HUDEP-2 (cell line): Measurements from ENCODE around the gene APC.

ENCODE experiments used
- DNase-seq, 76 experiments: peaks; one replicate each; lab custom pipeline; 2025; ENCODE audit not compliant: unreplicated experiment in 76 of 76; lab: John Stamatoyannopoulos, UW

APC gene

DNA sequence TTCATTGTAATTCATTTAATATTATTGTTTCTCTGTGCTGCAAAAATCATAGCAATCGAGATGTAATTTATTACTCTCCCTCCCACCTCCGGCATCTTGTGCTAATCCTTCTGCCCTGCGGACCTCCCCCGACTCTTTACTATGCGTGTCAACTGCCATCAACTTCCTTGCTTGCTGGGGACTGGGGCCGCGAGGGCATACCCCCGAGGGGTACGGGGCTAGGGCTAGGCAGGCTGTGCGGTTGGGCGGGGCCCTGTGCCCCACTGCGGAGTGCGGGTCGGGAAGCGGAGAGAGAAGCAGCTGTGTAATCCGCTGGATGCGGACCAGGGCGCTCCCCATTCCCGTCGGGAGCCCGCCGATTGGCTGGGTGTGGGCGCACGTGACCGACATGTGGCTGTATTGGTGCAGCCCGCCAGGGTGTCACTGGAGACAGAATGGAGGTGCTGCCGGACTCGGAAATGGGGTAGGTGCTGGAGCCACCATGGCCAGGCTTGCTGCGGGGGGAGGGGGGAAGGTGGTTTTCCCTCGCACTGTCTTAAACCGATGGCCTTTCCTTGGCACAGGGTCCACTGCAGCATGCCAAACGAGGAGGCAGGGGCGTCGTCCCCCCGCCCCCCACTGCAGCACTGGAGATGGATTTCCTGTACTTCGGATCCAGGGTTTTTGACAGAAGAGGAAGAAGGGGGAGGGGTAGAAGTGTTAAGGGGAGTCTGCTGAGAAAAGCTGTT is at the start of gene APC:
Gene APC, plus strand, starts transcription at position 423 of the 728 bp plus-strand sequence. CDS start 17,006 bp downstream, outside the sequence.
- peak in 75 of 76 experiments; percentile 20 to 94 (median 86) for DNase-seq

DNA sequence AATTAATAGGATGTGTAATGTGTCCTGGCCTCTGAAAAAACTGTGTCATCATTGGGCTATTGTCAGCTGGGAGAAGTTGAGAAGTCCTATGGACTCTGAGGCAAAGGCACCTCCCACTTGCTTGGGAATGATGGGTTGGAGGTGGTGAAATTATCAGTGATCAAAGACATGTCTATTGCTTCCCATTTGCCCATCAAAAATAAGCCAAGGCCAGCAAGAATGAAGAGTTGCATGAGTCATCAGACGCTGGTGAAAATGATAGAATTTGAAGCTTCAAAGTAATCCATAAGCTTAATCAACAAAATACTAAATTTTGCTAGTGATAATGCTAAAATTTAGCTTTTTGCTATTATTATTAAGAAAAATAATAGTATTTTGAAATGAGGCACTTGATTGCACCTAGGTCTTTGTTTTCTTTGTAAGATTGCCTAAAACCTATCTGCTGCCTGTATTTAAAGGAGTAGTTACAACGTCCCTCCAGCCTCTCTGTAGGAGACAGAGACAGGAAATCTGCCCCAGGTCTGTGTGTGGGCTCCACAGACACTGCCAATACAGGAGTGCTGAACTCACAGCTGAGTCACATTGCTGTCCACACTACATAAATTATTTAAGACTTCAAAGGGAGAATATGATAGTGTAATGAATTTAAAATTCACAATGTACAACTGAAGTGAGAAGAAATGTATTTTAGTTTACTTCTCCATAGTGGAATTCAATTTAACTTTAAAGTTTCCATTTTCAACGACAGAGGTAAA is 48.4 kb upstream of the APC start:
- no peak for DNase-seq

DNA sequence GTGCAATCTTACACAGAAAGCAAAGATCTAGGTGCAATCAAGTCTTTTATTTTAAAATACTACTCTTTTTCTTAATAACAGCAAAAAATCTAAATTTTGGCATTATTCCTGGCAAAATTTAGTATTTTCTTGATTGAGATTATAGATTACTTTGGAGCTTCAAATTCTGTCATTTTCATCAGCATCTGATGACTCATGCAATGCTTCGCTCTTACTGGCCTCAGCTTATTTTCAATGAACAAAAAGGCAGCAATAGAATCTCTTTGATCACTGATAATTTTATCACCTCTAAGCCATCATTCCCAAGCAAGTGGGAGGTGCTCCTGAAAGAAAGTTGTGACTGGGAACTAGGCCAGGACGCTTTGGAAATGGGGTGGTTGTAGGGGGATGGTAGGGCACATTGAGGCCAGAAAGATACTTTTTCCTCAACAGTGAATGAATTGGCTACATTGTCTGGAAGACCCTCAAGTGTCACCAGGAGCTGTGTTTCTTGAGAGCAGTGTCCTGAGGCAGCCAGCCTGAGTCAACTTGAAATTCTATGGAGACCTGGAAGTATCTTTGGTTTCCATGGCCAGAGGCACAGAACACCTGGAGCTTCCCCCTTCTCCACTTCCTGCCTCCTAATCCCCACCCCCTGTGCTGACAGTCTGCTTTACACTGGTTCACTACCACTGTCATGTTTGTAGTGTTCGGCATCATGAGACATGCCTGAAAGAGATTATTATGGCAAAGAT is 46.9 kb upstream of the APC start:
- no peak for DNase-seq

DNA sequence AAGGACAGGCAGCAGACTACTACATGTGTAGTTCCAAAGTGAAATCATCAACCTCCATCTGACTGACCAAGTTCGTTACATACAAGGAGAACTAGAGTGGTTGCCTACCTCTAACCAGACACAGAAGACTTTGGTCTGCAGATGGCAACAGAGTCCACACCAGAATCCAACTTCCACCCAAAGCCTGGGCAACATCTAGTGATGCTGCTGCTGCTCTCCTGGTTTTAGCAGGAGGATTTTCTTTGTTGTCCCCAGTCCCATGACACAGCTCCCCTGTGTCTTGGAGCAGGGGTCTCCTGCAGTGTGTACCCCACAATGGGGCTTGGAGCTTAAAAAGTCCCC is 46.4 kb upstream of the APC start:
- DNase-seq: peak in 6 of 76 experiments; percentile 1 to 22 (median 16)

DNA sequence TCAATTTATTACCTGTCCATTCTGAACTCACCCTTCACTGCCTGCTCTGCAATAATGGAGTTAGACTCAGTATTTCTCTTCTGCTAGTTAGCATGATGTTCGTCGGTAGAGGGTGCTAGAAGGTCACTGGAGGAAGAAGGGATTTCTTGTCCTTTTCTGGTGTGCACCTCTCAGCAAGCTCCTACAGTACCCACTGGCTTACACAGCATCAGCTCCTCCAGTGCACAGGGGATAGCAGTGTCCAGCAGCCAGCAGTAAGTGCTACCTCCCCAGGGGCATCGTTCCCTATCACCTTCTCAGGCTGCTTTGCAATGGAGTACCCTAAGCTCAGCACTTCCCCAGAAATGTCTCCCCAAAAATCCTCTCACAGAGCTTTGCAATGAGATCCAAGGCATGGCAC is 45.9 kb upstream of the APC start:
- peak in 42 of 76 experiments; percentile 5 to 82 (median 38) for DNase-seq

DNA sequence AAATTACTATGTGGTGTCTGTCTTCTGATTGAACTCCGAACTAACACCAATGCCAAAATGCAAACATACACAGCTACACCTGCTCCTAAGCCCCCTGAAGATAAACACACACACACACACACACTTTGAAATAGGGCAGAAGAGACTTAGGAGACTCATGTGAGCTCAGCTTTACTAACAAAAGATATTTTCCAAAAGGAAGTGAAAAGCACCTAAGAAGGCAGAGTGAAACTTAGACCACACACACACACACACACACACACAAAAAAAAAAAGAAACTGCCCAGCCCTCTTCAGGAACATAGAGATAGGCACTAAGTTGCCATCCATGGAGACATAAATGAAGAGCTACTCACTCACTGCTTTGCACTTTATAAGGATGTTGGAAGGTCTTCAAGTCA is 45.2 kb upstream of the APC start:
- no peak for DNase-seq

DNA sequence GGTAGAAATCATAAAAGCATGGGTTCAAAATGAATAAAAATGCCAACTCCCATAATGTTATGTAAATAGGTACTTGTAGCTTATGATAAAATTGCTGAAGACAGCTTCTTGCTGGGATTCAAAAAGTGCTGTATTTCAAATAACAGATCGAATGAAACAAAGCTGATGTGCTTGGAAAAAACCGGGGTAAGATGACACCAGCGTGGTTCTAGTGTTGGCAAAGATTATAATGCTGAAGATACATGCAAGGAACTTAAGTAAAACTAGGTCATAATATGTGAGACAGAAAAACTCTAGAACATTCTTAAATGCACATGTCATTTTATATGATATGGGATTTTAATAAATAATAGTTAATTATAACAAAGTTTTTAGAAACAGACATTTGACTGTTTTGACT is 44.4 kb upstream of the APC start:
- DNase-seq: no peak

DNA sequence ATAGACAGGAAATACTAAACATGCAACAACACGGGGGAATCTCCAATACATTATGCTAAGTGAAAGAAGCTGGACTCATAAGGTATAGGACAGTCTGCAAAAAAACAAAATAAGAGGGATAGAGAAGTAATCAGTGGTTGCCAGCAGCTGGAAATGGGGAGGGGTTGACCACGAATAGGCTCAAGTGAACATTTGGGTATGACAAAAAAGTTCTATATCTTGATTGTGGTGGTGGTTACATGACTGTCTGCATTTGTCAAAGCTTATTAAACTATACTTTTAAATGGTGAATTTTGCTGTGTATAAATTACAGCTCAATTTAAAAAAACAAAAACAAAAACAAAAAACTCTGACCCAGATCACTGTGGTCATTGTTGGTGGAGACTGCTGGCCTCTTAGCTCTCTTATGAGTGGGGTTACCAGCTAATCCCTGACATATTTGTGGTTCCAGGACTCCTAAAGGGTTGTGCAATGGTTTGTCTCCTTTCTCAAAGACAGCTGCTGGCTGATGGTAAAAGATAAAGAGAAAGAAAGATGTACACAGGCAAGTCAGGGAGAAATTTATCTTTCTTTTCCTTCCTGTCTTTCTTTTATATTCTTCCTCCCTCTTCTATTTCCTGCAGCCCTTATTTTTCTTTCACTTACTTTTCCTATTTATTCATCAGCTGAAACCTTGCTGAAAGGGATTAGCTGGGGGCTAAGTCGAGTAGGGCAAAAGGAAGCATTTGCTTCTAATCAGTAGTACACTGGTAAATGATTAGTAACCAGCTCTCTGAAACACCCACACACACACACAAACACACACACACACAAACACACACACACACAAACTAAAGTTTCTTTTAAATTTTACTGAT is 42.6 kb upstream of the APC start:
- DNase-seq: peak in 38 of 76 experiments; percentile 6 to 72 (median 29)

DNA sequence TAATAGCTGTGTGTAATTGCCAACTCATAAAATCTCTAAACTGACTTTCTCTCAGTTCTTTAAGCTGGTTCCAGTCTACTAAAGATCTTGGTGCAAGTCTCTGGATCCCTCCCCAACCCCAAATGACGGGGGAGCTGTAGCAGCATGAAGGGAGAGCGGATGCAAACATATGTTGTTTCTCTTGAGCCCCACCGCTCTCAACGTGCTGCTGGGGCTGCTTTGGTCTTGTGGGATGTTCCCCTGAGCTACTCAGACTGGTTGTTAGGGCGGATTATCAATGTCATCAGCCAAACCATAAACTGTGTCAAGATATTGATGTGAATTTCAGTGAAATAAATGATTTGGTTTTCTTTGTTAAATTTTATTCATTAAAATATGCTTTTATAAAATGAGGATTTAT is 40.9 kb upstream of the APC start:
- no peak for DNase-seq

DNA sequence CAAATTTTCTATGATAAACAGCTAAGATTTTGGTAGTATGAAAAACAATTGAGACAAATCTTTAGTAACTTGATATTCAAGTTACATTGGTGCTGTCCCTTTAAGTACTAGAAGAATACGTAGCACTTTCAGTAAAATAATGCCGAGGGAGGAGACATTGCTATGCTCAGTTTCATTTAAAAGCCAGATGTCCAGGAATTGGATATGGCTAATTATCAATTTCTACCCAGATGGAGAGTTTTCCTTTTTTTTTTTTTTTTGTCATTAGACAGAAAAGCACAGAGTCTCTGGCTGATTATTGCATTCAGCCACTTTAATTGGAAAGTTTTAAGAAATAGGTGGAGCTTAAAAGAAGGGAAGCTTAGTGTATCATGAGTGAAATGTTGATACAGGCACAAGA is 40.4 kb upstream of the APC start:
- no peak for DNase-seq

DNA sequence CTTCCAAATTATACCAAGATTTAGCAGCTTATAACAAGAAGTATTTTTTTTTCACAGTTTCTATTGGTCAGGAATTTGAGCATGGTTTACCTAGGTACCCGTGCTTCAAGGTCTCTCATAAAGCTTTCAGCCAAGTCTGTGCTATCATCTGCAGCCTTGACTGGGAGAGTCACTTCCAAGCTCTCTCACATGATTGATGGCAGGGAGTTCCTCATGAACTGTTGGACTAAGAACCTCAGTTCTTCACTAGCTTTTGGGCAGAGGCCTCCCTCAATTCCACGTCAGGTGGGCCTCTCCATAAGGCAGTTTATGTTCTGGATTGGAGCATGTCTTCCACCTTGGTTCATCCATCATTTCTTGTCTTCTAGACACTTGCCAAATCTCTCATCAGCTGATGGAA is 39.9 kb upstream of the APC start:
- no peak for DNase-seq

DNA sequence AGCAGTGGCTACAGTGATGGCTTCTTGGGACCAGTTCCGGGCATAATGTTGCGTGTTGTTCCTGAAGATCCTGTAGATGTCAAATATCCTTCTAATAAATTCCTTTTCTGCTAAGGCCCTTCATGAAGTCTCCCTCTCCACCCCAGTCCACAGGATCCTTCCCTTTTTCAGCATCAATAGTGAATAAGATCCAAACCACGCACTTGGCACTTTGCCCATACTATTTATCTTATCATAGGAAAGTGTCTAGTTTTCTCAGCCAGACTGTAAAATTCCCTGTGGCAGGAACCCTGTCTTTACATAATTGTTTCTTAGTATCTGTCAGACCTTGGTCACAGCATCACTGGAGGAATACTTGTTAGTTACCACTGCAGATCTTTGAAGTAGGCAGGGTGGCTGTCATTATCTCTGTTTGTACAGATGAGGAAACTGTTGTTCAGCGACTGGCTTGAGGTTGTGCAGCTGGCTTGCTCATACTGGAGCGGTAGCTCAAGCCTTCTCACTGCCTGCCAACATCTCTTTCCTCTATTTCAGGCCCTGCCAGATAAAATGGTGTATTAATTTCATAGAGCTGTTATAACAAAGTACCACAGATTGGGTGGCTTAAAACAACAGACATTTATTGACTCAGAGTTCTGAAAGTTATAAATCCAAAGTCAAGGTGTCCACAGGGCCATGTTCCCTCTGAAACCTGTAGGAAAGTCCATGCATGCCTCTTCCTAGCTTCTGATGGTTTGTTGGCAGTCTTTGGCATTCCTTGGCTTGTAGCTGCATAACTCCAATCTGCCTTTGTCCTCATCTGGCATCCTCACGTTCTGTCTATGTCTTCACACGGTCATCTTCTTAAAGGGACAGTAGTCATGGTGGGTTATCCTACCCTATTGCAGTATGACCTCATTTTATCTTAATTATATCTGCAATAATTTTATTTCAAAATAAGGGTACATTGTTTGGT is 33.5 kb upstream of the APC start:
- DNase-seq: peak in 55 of 76 experiments; percentile 4 to 75 (median 39)

DNA sequence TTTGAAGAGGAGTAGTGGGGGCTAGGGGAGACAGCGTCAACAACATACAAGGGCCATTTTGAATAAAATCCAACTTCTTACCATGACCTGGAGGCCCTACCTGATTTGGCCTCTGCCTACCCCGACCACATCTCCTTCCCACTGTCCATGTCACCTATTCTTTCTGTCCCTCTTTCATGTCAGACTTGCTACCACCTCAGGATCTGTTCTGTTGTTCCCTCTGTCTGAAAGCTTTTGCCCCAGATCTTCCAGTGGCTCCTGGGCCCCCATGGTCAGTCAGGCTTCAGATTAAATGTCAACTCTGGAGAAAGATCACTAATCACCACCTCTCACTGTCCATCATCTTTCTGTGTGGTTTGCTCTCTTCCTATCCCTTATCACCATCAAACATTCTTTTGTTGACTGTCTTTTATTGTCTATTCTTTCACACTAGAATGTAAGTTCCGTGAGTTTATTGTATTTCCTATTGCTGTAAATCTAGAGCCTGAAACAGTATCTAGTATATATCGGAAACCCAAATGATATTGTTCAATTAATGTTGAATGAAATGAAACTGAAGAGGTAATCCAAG is 31.2 kb upstream of the APC start:
- no peak for DNase-seq

DNA sequence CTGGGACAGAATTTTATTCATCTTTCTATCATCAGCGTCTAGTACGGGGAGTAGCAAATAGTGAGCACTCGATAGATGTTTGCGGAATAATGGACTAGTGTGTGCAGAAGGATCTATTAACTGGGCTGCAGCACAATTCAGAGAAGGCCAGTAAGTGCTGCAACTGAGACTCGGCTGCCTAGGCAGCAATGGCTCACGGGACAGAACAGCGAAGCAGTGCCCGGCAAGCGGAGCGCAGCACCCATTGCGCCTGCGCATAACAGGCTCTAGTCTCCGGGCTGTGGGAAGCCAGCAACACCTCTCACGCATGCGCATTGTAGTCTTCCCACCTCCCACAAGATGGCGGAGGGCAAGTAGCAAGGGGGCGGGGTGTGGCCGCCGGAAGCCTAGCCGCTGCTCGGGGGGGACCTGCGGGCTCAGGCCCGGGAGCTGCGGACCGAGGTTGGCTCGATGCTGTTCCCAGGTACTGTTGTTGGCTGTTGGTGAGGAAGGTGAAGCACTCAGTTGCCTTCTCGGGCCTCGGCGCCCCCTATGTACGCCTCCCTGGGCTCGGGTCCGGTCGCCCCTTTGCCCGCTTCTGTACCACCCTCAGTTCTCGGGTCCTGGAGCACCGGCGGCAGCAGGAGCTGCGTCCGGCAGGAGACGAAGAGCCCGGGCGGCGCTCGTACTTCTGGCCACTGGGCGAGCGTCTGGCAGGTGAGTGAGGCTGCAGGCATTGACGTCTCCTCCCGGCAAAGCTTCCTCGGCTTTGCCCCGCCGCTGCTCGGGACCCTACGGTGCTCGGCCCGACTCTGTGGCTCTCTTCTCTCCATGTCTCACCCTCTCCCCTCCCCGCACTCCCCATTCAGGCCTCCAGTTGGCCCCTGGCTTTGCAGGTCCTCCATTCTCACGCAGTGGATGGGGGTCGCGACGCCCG is 30.2 kb upstream of the APC start:
- peak in 75 of 76 experiments; percentile 41 to 98 (median 94) for DNase-seq

DNA sequence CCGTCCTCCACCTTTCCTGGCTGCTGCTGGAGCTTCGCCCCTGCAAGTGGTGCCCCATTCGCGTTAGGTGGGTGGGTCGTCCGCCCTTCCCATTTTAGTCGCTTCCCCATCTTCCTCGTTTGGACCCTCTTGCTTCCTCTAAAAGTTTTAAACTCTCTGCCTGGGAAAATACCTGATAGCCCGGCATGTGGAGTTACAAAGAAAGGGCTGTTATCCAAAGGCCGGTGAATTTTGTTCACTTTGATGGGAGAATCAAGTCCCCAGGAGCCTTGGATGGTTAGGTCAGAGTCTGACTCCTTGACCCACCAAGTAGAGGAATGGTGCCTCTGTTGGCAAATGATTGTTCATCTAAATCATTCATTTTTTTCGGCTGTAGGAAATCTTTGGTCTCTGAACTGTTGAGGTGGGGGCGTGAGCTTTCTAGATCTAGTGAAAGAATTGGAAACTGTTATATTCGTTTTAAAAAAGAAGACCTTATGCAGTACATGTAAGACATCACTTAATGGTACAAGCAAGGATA is 29.5 kb upstream of the APC start:
- DNase-seq: no peak

DNA sequence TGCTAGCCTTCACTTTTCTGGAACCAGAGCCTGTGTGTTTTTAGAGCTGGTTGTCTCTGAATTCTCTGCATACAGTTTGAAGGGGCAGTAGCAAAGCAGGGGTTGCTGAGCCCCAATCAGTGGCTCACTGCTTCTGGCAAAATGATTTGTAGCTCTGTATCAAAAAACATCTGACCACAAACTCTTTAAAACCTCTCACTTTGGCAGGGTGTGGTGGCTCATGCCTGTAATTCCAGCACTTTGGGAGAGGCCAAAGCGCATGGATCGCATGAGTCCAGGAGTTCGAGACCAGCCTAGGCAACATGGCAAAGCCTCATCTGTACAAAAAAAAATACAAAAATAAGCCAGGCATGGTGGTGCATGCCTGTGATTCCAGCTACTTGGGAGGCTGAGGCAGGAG is 28.3 kb upstream of the APC start:
- DNase-seq: no peak

DNA sequence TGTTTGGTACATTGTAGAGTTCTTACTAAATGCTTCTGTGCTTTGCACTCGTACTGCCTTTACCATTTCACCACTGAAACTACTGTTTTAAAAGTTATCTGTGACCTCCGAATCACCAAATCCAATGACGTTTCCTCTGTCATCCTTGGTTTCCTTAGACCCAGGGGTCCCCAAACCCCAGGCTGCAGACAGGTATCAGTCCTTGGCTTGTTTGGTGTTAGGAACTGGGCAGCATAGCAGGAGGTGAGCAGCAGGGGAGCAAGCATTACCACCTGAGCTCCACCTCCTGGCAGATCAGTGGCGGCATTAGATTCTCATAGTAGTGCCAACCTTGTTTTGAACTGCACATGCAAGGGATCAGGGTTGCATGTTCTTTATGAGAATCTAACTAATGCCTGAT is 26.8 kb upstream of the APC start:
- DNase-seq: no peak

DNA sequence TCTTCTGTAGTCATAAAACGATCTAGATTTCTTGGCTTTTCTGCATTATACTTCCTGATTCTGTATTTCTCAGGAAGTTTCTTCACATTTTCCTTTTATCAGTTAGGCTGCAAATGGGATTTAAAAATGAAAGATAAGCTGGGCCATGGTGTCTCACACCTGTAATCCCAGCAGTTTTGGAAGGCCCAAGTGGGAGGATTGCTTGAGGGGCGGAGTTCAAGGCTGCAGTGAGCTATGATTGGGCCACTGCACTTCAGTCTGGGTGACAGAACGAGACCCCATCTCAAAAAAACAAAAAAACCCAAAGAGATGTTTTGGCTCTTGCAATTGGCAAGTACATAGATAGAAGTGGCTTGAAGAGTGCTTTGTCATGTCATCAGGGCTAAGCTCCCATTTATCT is 26.2 kb upstream of the APC start:
- DNase-seq: no peak
